ENCODE measurements around the gene AGBL1.

DNA sequence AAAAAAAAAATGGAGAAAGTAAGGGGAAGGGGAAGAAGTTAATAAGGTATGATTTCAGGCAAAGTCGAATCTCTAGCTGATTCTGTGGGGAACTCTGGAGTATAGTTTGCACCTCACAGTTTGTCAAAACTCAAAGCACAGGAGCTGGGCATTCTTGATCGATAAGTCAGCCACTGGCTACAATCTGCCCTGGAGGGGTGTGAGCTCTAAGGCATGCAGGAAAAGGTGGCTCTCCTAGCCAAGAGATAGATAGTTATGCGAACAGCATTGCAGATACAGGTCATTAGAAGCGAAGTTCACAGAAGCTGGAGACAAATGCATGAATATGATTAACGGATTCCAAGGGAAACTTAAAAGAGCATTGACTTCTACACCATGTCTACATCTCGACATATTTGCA, 952.6 kb downstream of the AGBL1 start:
- TF ChIP-seq, protein P1, sequence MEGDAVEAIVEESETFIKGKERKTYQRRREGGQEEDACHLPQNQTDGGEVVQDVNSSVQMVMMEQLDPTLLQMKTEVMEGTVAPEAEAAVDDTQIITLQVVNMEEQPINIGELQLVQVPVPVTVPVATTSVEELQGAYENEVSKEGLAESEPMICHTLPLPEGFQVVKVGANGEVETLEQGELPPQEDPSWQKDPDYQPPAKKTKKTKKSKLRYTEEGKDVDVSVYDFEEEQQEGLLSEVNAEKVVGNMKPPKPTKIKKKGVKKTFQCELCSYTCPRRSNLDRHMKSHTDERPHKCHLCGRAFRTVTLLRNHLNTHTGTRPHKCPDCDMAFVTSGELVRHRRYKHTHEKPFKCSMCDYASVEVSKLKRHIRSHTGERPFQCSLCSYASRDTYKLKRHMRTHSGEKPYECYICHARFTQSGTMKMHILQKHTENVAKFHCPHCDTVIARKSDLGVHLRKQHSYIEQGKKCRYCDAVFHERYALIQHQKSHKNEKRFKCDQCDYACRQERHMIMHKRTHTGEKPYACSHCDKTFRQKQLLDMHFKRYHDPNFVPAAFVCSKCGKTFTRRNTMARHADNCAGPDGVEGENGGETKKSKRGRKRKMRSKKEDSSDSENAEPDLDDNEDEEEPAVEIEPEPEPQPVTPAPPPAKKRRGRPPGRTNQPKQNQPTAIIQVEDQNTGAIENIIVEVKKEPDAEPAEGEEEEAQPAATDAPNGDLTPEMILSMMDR (IDR thresholded peaks at IDR 0.05) = no peak
- TF ChIP-seq MAZ (IDR thresholded peaks at IDR 0.05; ENCODE audit: borderline replicate concordance, low read depth, low read length) = no peak
- no peak for TF ChIP-seq ZFP36 (IDR thresholded peaks at IDR 0.05; ENCODE audit: borderline replicate concordance, partially characterized antibody)
- TF ChIP-seq, protein P2, sequence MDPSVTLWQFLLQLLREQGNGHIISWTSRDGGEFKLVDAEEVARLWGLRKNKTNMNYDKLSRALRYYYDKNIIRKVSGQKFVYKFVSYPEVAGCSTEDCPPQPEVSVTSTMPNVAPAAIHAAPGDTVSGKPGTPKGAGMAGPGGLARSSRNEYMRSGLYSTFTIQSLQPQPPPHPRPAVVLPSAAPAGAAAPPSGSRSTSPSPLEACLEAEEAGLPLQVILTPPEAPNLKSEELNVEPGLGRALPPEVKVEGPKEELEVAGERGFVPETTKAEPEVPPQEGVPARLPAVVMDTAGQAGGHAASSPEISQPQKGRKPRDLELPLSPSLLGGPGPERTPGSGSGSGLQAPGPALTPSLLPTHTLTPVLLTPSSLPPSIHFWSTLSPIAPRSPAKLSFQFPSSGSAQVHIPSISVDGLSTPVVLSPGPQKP (IDR thresholded peaks at IDR 0.05; ENCODE audit: low read depth, low read length) = no peak
- no peak for TF ChIP-seq POLR2A (IDR thresholded peaks at IDR 0.05; ENCODE audit: low read length)
- TF ChIP-seq, protein P3, sequence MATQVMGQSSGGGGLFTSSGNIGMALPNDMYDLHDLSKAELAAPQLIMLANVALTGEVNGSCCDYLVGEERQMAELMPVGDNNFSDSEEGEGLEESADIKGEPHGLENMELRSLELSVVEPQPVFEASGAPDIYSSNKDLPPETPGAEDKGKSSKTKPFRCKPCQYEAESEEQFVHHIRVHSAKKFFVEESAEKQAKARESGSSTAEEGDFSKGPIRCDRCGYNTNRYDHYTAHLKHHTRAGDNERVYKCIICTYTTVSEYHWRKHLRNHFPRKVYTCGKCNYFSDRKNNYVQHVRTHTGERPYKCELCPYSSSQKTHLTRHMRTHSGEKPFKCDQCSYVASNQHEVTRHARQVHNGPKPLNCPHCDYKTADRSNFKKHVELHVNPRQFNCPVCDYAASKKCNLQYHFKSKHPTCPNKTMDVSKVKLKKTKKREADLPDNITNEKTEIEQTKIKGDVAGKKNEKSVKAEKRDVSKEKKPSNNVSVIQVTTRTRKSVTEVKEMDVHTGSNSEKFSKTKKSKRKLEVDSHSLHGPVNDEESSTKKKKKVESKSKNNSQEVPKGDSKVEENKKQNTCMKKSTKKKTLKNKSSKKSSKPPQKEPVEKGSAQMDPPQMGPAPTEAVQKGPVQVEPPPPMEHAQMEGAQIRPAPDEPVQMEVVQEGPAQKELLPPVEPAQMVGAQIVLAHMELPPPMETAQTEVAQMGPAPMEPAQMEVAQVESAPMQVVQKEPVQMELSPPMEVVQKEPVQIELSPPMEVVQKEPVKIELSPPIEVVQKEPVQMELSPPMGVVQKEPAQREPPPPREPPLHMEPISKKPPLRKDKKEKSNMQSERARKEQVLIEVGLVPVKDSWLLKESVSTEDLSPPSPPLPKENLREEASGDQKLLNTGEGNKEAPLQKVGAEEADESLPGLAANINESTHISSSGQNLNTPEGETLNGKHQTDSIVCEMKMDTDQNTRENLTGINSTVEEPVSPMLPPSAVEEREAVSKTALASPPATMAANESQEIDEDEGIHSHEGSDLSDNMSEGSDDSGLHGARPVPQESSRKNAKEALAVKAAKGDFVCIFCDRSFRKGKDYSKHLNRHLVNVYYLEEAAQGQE (IDR thresholded peaks at IDR 0.05) = no peak
- no peak for TF ChIP-seq RCOR1 (IDR thresholded peaks at IDR 0.05; ENCODE audit: low read depth, low read length)
- TF ChIP-seq RAD21 (conservative IDR thresholded peaks at IDR 0.05 in 1 of 2, IDR thresholded peaks at IDR 0.05 in 1 of 2) = no peak
- TF ChIP-seq TP53 (CRISPR knock-in tag; IDR thresholded peaks at IDR 0.05) = no peak
- no peak for TF ChIP-seq MAFK (IDR thresholded peaks at IDR 0.05; ENCODE audit: partially characterized antibody)
- no peak for TF ChIP-seq KDM1A (IDR thresholded peaks at IDR 0.05; ENCODE audit: low read depth)

Data from A549 (cell line).